Chondrocyte (in vitro differentiated cells): ENCODE results near the gene GPR160. TPM values are rescaled to one million over a fixed set of nuclear protein-coding genes. Genes with fewer than 3 reads are reported as not detected.

Source experiments
- DNase-seq: peaks from one replicate; pipeline ENCODE4 v3.0.0; 2021; ENCODE audit warnings: mixed read lengths, low spot score
- H3K27ac Mint-ChIP-seq: one replicate; pipeline ENCODE4 v1.8.0; 2021; ENCODE audit warnings: mild to moderate bottlenecking, moderate library complexity, mixed read lengths; ENCODE audit not compliant: unreplicated experiment
- H3K27me3 Mint-ChIP-seq: 2 replicates; pipeline ENCODE4 v1.8.0; 2021; ENCODE audit warnings: low read depth, mixed read lengths
- H3K36me3 Mint-ChIP-seq: 2 replicates; pipeline ENCODE4 v1.8.0; 2021; ENCODE audit warnings: low read depth, mixed read lengths
- H3K4me1 Mint-ChIP-seq: 2 replicates; pipeline ENCODE4 v1.8.0; 2021; ENCODE audit warnings: low read depth, mild to moderate bottlenecking, mixed read lengths
- H3K4me3 Mint-ChIP-seq: one replicate; pipeline ENCODE4 v1.8.0; 2021; ENCODE audit warnings: mild to moderate bottlenecking, moderate library complexity, mixed read lengths; ENCODE audit not compliant: unreplicated experiment
- H3K9me3 Mint-ChIP-seq: 2 replicates; pipeline ENCODE4 v1.8.0; 2021; ENCODE audit warnings: low read depth, mixed read lengths
- CTCF ChIP-seq: fragments of 200-600 bp; sonication (generic); IDR thresholded peaks from 2 replicates; pipeline ENCODE4 v1.5.0; 2021; ENCODE audit warnings: antibody characterized with exemption, mild to moderate bottlenecking, moderate library complexity
- total RNA-seq: library from RNA; stranded (reverse); gene quantifications from 3 replicates; pipeline ENCODE4 v1.2.1, GENCODE V29; 2021

GPR160 gene
- total RNA-seq, 1 donor from 2014 or later: 0.37 TPM

- H3K9me3 Mint-ChIP-seq: no peaks in the 10 kb centered on the region
- no peaks in the 10 kb centered on the region for H3K27me3 Mint-ChIP-seq
- no peak for TF ChIP-seq CTCF
- H3K27ac Mint-ChIP-seq: no peak overlapping the region
- no peaks in the 10 kb centered on the region for H3K36me3 Mint-ChIP-seq
- no peaks in the 10 kb centered on the region for H3K4me1 Mint-ChIP-seq
- no peak for DNase-seq
- H3K4me3 Mint-ChIP-seq: no peak overlapping the region
Measured at GRCh38 chr3:170063691-170064090, 25.9 kb downstream of the GPR160 start.

GRCh38 chr3:170064108-170064507, 26.3 kb downstream of the GPR160 start:
- H3K9me3 Mint-ChIP-seq: no peaks in the 10 kb centered on the region
- TF ChIP-seq CTCF: no peak
- no peak overlapping the region for H3K27ac Mint-ChIP-seq
- no peaks in the 10 kb centered on the region for H3K27me3 Mint-ChIP-seq
- no peaks in the 10 kb centered on the region for H3K4me1 Mint-ChIP-seq
- H3K36me3 Mint-ChIP-seq: no peaks in the 10 kb centered on the region
- no peak for DNase-seq
- H3K4me3 Mint-ChIP-seq: no peak overlapping the region

- Mint-ChIP-seq H3K4me1 (peaks cover 7% of the 10 kb centered on the region), H3K27me3 (no peaks in the 10 kb centered on the region), H3K4me3 (no peak overlapping the region), H3K36me3 (peaks cover 15% of the 10 kb centered on the region), H3K27ac (no peak overlapping the region), H3K9me3 (peaks cover 5% of the 10 kb centered on the region)
- no peak for TF ChIP-seq CTCF
- no peak for DNase-seq
Measured at GRCh38 chr3:170075441-170076091, 37.8 kb downstream of the GPR160 start.

GRCh38 chr3:170076715-170077238, 39.0 kb downstream of the GPR160 start:
- H3K4me1 Mint-ChIP-seq: peaks cover 19% of the 10 kb centered on the region
- peaks cover 5% of the 10 kb centered on the region for H3K9me3 Mint-ChIP-seq
- H3K36me3 Mint-ChIP-seq: peaks cover 20% of the 10 kb centered on the region
- TF ChIP-seq CTCF: no peak
- DNase-seq: no peak
- H3K4me3 Mint-ChIP-seq: no peak overlapping the region
- no peaks in the 10 kb centered on the region for H3K27me3 Mint-ChIP-seq
- H3K27ac Mint-ChIP-seq: no peak overlapping the region

GRCh38 chr3:170077361-170077760, 39.6 kb downstream of the GPR160 start:
- no peak overlapping the region for H3K4me3 Mint-ChIP-seq
- DNase-seq: no peak
- no peaks in the 10 kb centered on the region for H3K27me3 Mint-ChIP-seq
- no peak for TF ChIP-seq CTCF
- peak overlapping the region; percentile 28 for H3K27ac Mint-ChIP-seq
- H3K4me1 Mint-ChIP-seq: peaks cover 19% of the 10 kb centered on the region
- H3K36me3 Mint-ChIP-seq: peaks cover 23% of the 10 kb centered on the region
- H3K9me3 Mint-ChIP-seq: peaks cover 3% of the 10 kb centered on the region
